Natural killer cell (primary cell): ENCODE data around the gene ARFRP1. TPM values are rescaled to one million over a fixed set of nuclear protein-coding genes. Genes with fewer than 3 reads are reported as not detected.

Experiments used
- ATAC-seq, 3 donors: fragments of 150-1000 bp in 2 of 3; fragments of 200-7000 bp in 1 of 3; cut with Tn5 transposase; 1 replicate in 1 of 3; 2 replicates in 2 of 3; pipeline ENCODE4 v1.10.0; 2021; ENCODE audit warnings: mild to moderate bottlenecking in 2 of 3, moderate library complexity in 2 of 3
- DNase-seq, 2 donors: peaks; one replicate each; pipeline versions ENCODE4 v3.0.0 to v3.0.0-alpha.2; 2013 to 2021; ENCODE audit warnings: mixed read lengths in 1 of 2
- H3K27ac ChIP-seq: one replicate; pipeline ENCODE4 v1.5.1; 2013; ENCODE audit warnings: mild to moderate bottlenecking, low read length
- H3K27me3 ChIP-seq: one replicate; pipeline ENCODE4 v1.6.1; 2013; ENCODE audit warnings: low read length; ENCODE audit not compliant: control insufficient read depth, insufficient read depth
- H3K36me3 ChIP-seq: one replicate; pipeline ENCODE4 v1.6.1; 2013; ENCODE audit warnings: low read length; ENCODE audit not compliant: control insufficient read depth, insufficient read depth
- H3K4me1 ChIP-seq: one replicate; pipeline ENCODE4 v1.6.1; 2013; ENCODE audit warnings: low read length; ENCODE audit not compliant: control insufficient read depth, insufficient read depth
- H3K4me3 ChIP-seq: one replicate; pipeline ENCODE4 v1.5.1; 2013; ENCODE audit warnings: low read length
- H3K9me3 ChIP-seq: one replicate; pipeline ENCODE4 v1.6.1; 2013; ENCODE audit warnings: low read length; ENCODE audit not compliant: control insufficient read depth, insufficient read depth
- H3K27ac Mint-ChIP-seq, 2 donors: one replicate each; pipeline ENCODE4 v1.8.0; 2022; ENCODE audit warnings: mild to moderate bottlenecking in 2 of 2, mixed read lengths in 2 of 2, moderate library complexity in 1 of 2
- H3K27me3 Mint-ChIP-seq, 2 donors: one replicate each; pipeline ENCODE4 v1.8.0; 2022; ENCODE audit warnings: low read depth in 2 of 2, mixed read lengths in 2 of 2
- H3K36me3 Mint-ChIP-seq: one replicate; pipeline ENCODE4 v1.8.0; 2022; ENCODE audit warnings: mixed read lengths
- H3K4me1 Mint-ChIP-seq, 2 donors: one replicate each; pipeline ENCODE4 v1.8.0; 2022; ENCODE audit warnings: mixed read lengths in 2 of 2
- H3K4me3 Mint-ChIP-seq: one replicate; pipeline ENCODE4 v1.8.0; 2022; ENCODE audit warnings: mild to moderate bottlenecking, moderate library complexity, mixed read lengths
- H3K9me3 Mint-ChIP-seq, 2 donors: one replicate each; pipeline ENCODE4 v1.8.0; 2022; ENCODE audit warnings: mixed read lengths in 2 of 2
- WGBS: methylation state at CpG from one replicate; pipeline ENCODE4 v1.1.7; 2013; ENCODE audit warnings: missing lambda C conversion rate; ENCODE audit not compliant: insufficient coverage; 5-methylcytosine and 5-hydroxymethylcytosine counted together
- intact Hi-C: fragments of 100-400 bp; cut with micrococcal nuclease; formaldehyde crosslinking; loops from one replicate; pipeline ENCODE4 v1.14.2; 2022
- total RNA-seq, 4 donors: library from RNA; stranded (reverse); fragments of 120-200 nt in 1 of 4; gene quantifications; one replicate each; pipeline versions ENCODE4 v1.2.3 to v1.2.4, GENCODE V29; 2013 to 2022
- TF ChIP-seq, protein P1 (sequence below): fragments of 200-600 bp; IDR thresholded peaks from one replicate; pipeline ENCODE4 v1.8.0; 2022; ENCODE audit warnings: antibody characterized with exemption

The ARFRP1 gene
- total RNA-seq, 3 donors from 2014 or later (not counting 1 experiment from before 2014, with no cell fraction given): 43.9 to 55.8 (median 50.6) TPM

DNA sequence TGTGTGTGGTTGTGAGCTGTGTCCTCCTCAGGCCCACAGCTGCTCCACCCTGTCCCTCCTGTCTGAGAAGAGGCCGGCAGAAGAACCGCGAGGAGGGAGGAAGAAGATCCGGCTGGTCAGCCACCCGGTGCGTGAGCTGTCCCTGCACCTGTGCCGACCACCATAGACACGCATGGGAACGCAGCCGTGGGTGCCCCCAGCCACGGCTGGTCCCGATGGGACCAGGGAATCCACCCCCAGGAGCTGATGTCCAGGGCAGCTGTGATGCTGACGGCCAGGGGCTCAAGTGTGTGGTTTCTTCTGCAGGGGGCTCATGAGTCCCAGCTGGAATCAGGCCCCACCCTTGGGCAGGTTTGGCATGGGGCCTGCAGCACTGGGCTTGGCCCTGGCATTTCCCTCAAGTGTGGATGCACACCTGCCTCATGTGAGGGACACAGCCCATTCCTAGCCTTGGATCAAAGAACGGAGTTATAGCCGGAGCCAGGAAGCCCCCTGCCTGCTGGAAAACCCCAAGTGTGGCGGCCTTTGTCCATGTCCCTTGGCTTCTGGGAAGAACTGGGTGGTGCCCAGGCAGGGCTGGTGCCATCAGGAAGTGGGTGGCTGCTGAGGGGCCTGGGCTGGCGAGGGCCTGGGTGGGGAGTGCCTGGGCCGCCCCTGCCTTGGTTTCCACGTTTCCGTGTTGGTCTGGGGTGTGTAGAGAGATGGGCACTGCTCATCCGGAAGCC is 15.9 kb downstream of the ARFRP1 start:
- WGBS: 92% methylated on average over 21 of the region's 21 CpGs
- intact Hi-C loops: no loop called here
- Mint-ChIP-seq H3K27me3 (no peaks in the 10 kb centered on the region), H3K4me3 (no peak overlapping the region), H3K9me3 (no peaks in the 10 kb centered on the region), H3K36me3 (no peaks in the 10 kb centered on the region), H3K27ac (no peak overlapping the region), H3K4me1 (peaks cover 0 to 21% of the 10 kb centered on the region in 2 donors)
- Histone ChIP-seq H3K9me3 (no peaks in the 10 kb centered on the region), H3K4me1 (peaks cover 34% of the 10 kb centered on the region), H3K4me3 (no peak overlapping the region), H3K27me3 (no peaks in the 10 kb centered on the region), H3K36me3 (peaks cover 5% of the 10 kb centered on the region), H3K27ac (no peak overlapping the region)
- TF ChIP-seq, protein P1, sequence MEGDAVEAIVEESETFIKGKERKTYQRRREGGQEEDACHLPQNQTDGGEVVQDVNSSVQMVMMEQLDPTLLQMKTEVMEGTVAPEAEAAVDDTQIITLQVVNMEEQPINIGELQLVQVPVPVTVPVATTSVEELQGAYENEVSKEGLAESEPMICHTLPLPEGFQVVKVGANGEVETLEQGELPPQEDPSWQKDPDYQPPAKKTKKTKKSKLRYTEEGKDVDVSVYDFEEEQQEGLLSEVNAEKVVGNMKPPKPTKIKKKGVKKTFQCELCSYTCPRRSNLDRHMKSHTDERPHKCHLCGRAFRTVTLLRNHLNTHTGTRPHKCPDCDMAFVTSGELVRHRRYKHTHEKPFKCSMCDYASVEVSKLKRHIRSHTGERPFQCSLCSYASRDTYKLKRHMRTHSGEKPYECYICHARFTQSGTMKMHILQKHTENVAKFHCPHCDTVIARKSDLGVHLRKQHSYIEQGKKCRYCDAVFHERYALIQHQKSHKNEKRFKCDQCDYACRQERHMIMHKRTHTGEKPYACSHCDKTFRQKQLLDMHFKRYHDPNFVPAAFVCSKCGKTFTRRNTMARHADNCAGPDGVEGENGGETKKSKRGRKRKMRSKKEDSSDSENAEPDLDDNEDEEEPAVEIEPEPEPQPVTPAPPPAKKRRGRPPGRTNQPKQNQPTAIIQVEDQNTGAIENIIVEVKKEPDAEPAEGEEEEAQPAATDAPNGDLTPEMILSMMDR: no peak
- DNase-seq (no peak), ATAC-seq (no peak)

- Histone ChIP-seq H3K36me3 (peaks cover 5% of the 10 kb centered on the region), H3K27ac (no peak overlapping the region), H3K4me1 (peaks cover 34% of the 10 kb centered on the region), H3K27me3 (no peaks in the 10 kb centered on the region), H3K9me3 (no peaks in the 10 kb centered on the region), H3K4me3 (no peak overlapping the region)
- intact Hi-C loops: no loop called here
- ATAC-seq (no peak), DNase-seq (no peak)
- Mint-ChIP-seq H3K4me3 (no peak overlapping the region), H3K27ac (no peak overlapping the region), H3K9me3 (no peaks in the 10 kb centered on the region), H3K36me3 (no peaks in the 10 kb centered on the region), H3K27me3 (no peaks in the 10 kb centered on the region), H3K4me1 (peaks cover 0 to 15% of the 10 kb centered on the region in 2 donors)
- WGBS: 87% methylated on average over 24 of the region's 24 CpGs
- TF ChIP-seq, protein P1: no peak
Observed at GRCh38 chr20:63690898-63691710, 16.7 kb downstream of the ARFRP1 start.

DNA sequence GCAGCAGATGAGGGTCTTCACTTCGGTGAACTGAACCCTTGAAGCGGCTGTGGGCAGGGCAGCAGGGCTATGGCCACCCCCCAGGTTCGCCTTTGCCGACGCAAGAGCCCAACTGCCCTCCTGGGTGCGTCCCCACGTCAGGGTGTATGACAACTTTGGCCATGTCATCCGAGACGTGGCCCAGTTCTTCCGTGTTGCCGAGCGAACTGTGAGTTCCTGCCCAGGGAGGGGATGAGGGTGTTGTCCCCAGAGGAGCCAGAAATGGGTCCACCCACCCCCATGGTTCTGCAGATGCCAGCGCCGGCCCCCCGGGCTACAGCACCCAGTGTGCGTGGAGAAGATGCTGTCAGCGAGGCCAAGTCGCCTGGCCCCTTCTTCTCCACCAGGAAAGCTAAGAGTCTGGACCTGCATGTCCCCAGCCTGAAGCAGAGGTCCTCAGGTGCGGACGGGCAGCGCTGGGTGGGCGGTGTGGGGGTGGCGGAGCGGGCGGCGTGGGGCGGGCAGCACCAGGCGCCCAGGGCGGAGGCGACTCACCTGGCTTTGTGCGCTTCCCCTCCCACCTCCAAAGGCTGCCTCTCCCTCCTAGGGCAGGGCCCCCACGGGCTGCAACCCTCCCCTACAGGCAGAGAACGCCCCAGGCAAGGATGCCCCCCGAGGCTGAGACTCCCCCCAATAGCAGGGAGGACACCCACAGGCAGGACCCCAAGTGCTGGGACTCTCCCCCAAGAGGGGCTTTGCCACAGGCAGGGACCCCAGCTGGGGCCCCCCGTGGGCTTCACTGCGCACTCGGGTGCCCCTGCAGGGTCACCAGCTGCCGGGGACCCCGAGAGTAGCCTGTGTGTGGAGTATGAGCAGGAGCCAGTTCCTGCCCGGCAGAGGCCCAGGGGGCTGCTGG is 17.5 kb downstream of the ARFRP1 start:
- no peak overlapping the region for H3K27ac ChIP-seq
- no peak for ATAC-seq
- H3K9me3 ChIP-seq: no peaks in the 10 kb centered on the region
- H3K36me3 ChIP-seq: peaks cover 5% of the 10 kb centered on the region
- Mint-ChIP-seq H3K4me3 (no peak overlapping the region), H3K9me3 (no peaks in the 10 kb centered on the region), H3K4me1 (peaks cover 0 to 14% of the 10 kb centered on the region in 2 donors), H3K27ac (no peak overlapping the region), H3K36me3 (no peaks in the 10 kb centered on the region), H3K27me3 (no peaks in the 10 kb centered on the region)
- DNase-seq: no peak
- H3K4me3 ChIP-seq: no peak overlapping the region
- 92% methylated on average over 40 of the region's 40 CpGs for WGBS
- H3K27me3 ChIP-seq: no peaks in the 10 kb centered on the region
- intact Hi-C loops: no loop called here
- TF ChIP-seq, protein P1: no peak
- H3K4me1 ChIP-seq: peaks cover 35% of the 10 kb centered on the region
